Activated CD4-positive, alpha-beta memory T cell treated with anti-CD3 and anti-CD28 coated beads for 36 hours (primary cell): ENCODE measurements around the gene USP37. TPM values are rescaled to one million over a fixed set of nuclear protein-coding genes. Genes with fewer than 3 reads are reported as not detected.

ENCODE experiments used
- CTCF ChIA-PET: fragments of 350-600 bp; sonication (Branson Sonifier 250); formaldehyde crosslinking; loops from one replicate; lab custom pipeline; 2021; ENCODE audit warnings: antibody characterized with exemption, inconsistent platforms; lab: Charles Lee
- POLR2A ChIA-PET: fragments of 350-600 bp; sonication (Branson Sonifier 250); formaldehyde crosslinking; loops from one replicate; lab custom pipeline; 2021; ENCODE audit warnings: antibody characterized with exemption; lab: Charles Lee
- DNase-seq: peaks from one replicate; pipeline ENCODE4 v3.0.0-alpha.2; 2020
- H3K27ac Mint-ChIP-seq: one replicate; pipeline ENCODE4 v1.8.0; 2021; ENCODE audit warnings: mixed read lengths
- H3K27me3 Mint-ChIP-seq: one replicate; pipeline ENCODE4 v1.8.0; 2021; ENCODE audit warnings: mixed read lengths
- H3K36me3 Mint-ChIP-seq: one replicate; pipeline ENCODE4 v1.8.0; 2021; ENCODE audit warnings: mixed read lengths
- H3K4me1 Mint-ChIP-seq: one replicate; pipeline ENCODE4 v1.8.0; 2021; ENCODE audit warnings: low read depth, mixed read lengths
- H3K4me3 Mint-ChIP-seq: one replicate; pipeline ENCODE4 v1.8.0; 2021; ENCODE audit warnings: mild to moderate bottlenecking, mixed read lengths
- H3K9me3 Mint-ChIP-seq: one replicate; pipeline ENCODE4 v1.8.0; 2021; ENCODE audit warnings: mixed read lengths
- intact Hi-C: fragments of 100-400 bp; cut with micrococcal nuclease; formaldehyde crosslinking; loops from one replicate; pipeline ENCODE4 v1.15.1; 2023
- total RNA-seq, 2 experiments: library from RNA; stranded (reverse); gene quantifications; one replicate each; pipeline ENCODE4 v1.2.3, GENCODE V29; 2021

Gene USP37
- total RNA-seq, 2 experiments from 2014 or later, result 27.2 to 28.7 TPM

- H3K4me3 Mint-ChIP-seq, result no peak overlapping the region
- ChIA-PET POLR2A (no interaction called here), CTCF (no interaction called here)
- DNase-seq, result no peak
- H3K27me3 Mint-ChIP-seq, result no peaks in the 10 kb centered on the region
- intact Hi-C loops, result no loop called here
- H3K4me1 Mint-ChIP-seq, result peaks cover 7% of the 10 kb centered on the region
- peaks cover 34% of the 10 kb centered on the region for H3K36me3 Mint-ChIP-seq
- no peak overlapping the region for H3K27ac Mint-ChIP-seq
- no peaks in the 10 kb centered on the region for H3K9me3 Mint-ChIP-seq
Measured at GRCh38 chr2:218471036-218471435, 97.1 kb downstream of the USP37 start.

- ChIA-PET CTCF (no interaction called here), POLR2A (no interaction called here)
- intact Hi-C loops, result no loop called here
- Mint-ChIP-seq H3K4me1 (peaks cover 7% of the 10 kb centered on the region), H3K9me3 (no peaks in the 10 kb centered on the region), H3K4me3 (no peak overlapping the region), H3K36me3 (peaks cover 34% of the 10 kb centered on the region), H3K27me3 (no peaks in the 10 kb centered on the region), H3K27ac (no peak overlapping the region)
- DNase-seq, result no peak
Measured at GRCh38 chr2:218470448-218470847, 97.7 kb downstream of the USP37 start.

GRCh38 chr2:218465987-218466633 lies 102.0 kb downstream of the USP37 start:
- ChIA-PET CTCF (interaction anchor here (0.8 to 1.7 kb wide), 11 partner anchors 8 to 191 kb away, joined by 3 to 7 read pairs (median 4); partner anchors contain the start of genes CATIP and TMBIM1), POLR2A (no interaction called here)
- Mint-ChIP-seq H3K27me3 (no peaks in the 10 kb centered on the region), H3K4me1 (peaks cover 4% of the 10 kb centered on the region), H3K4me3 (no peak overlapping the region), H3K36me3 (peaks cover 29% of the 10 kb centered on the region), H3K9me3 (no peaks in the 10 kb centered on the region), H3K27ac (no peak overlapping the region)
- DNase-seq, result no peak
- intact Hi-C loops, result loop anchor here (1.0 to 2.0 kb wide), 2 partner anchors 59 to 165 kb away; no protein-coding TSS in a partner anchor

GRCh38 chr2:218458598-218458997 lies 109.6 kb downstream of the USP37 start:
- no peak for DNase-seq
- Mint-ChIP-seq H3K27me3 (no peaks in the 10 kb centered on the region), H3K9me3 (peaks cover 13% of the 10 kb centered on the region), H3K36me3 (peaks cover 48% of the 10 kb centered on the region), H3K4me1 (no peaks in the 10 kb centered on the region), H3K27ac (no peak overlapping the region), H3K4me3 (no peak overlapping the region)
- ChIA-PET CTCF (no interaction called here), POLR2A (no interaction called here)
- intact Hi-C loops, result no loop called here

GRCh38 chr2:218456849-218457248 lies 111.3 kb downstream of the USP37 start:
- intact Hi-C loops, result no loop called here
- ChIA-PET POLR2A (no interaction called here), CTCF (no interaction called here)
- no peak for DNase-seq
- Mint-ChIP-seq H3K4me3 (no peak overlapping the region), H3K27me3 (no peaks in the 10 kb centered on the region), H3K9me3 (peaks cover 13% of the 10 kb centered on the region), H3K27ac (no peak overlapping the region), H3K4me1 (no peaks in the 10 kb centered on the region), H3K36me3 (peaks cover 50% of the 10 kb centered on the region)

GRCh38 chr2:218452079-218452478 lies 116.1 kb downstream of the USP37 start:
- Mint-ChIP-seq H3K27ac (no peak overlapping the region), H3K9me3 (peaks cover 13% of the 10 kb centered on the region), H3K4me3 (no peak overlapping the region), H3K36me3 (peaks cover 58% of the 10 kb centered on the region), H3K27me3 (no peaks in the 10 kb centered on the region), H3K4me1 (no peaks in the 10 kb centered on the region)
- ChIA-PET POLR2A (no interaction called here), CTCF (no interaction called here)
- intact Hi-C loops, result no loop called here
- no peak for DNase-seq

- Mint-ChIP-seq H3K27me3 (no peaks in the 10 kb centered on the region), H3K27ac (no peak overlapping the region), H3K4me1 (no peaks in the 10 kb centered on the region), H3K36me3 (peaks cover 29% of the 10 kb centered on the region), H3K9me3 (no peaks in the 10 kb centered on the region), H3K4me3 (no peak overlapping the region)
- DNase-seq, result no peak
- intact Hi-C loops, result no loop called here
- POLR2A ChIA-PET, result no interaction called here
- CTCF ChIA-PET, result no interaction called here
Measured at GRCh38 chr2:218448934-218449333, 119.2 kb downstream of the USP37 start.

GRCh38 chr2:218447072-218447471 lies 121.1 kb downstream of the USP37 start:
- Mint-ChIP-seq H3K4me1 (no peaks in the 10 kb centered on the region), H3K4me3 (no peak overlapping the region), H3K27me3 (no peaks in the 10 kb centered on the region), H3K36me3 (peaks cover 19% of the 10 kb centered on the region), H3K9me3 (no peaks in the 10 kb centered on the region), H3K27ac (no peak overlapping the region)
- DNase-seq, result no peak
- POLR2A ChIA-PET, result no interaction called here
- CTCF ChIA-PET, result no interaction called here
- intact Hi-C loops, result no loop called here

- H3K4me1 Mint-ChIP-seq, result no peaks in the 10 kb centered on the region
- no peak for DNase-seq
- intact Hi-C loops, result no loop called here
- no peaks in the 10 kb centered on the region for H3K27me3 Mint-ChIP-seq
- ChIA-PET CTCF (no interaction called here), POLR2A (no interaction called here)
- no peak overlapping the region for H3K4me3 Mint-ChIP-seq
- H3K36me3 Mint-ChIP-seq, result peaks cover 17% of the 10 kb centered on the region
- no peak overlapping the region for H3K27ac Mint-ChIP-seq
- no peaks in the 10 kb centered on the region for H3K9me3 Mint-ChIP-seq
Measured at GRCh38 chr2:218446547-218446946, 121.6 kb downstream of the USP37 start.

GRCh38 chr2:218445602-218446001 lies 122.5 kb downstream of the USP37 start:
- Mint-ChIP-seq H3K27me3 (no peaks in the 10 kb centered on the region), H3K27ac (no peak overlapping the region), H3K9me3 (no peaks in the 10 kb centered on the region), H3K4me1 (no peaks in the 10 kb centered on the region), H3K36me3 (peaks cover 17% of the 10 kb centered on the region), H3K4me3 (no peak overlapping the region)
- no peak for DNase-seq
- intact Hi-C loops, result no loop called here
- POLR2A ChIA-PET, result interaction anchor here (1.0 kb wide), 1 partner anchor 48 kb away, joined by 3 read pairs; no protein-coding TSS in a partner anchor
- CTCF ChIA-PET, result no interaction called here

GRCh38 chr2:218444692-218445357 lies 123.3 kb downstream of the USP37 start:
- ChIA-PET POLR2A (no interaction called here), CTCF (no interaction called here)
- Mint-ChIP-seq H3K9me3 (no peaks in the 10 kb centered on the region), H3K36me3 (peaks cover 11% of the 10 kb centered on the region), H3K27ac (no peak overlapping the region), H3K27me3 (no peaks in the 10 kb centered on the region), H3K4me1 (no peaks in the 10 kb centered on the region), H3K4me3 (no peak overlapping the region)
- DNase-seq, result no peak
- intact Hi-C loops, result no loop called here

GRCh38 chr2:218438596-218438995 lies 129.6 kb downstream of the USP37 start:
- Mint-ChIP-seq H3K27ac (no peak overlapping the region), H3K36me3 (no peaks in the 10 kb centered on the region), H3K4me1 (no peaks in the 10 kb centered on the region), H3K9me3 (no peaks in the 10 kb centered on the region), H3K27me3 (no peaks in the 10 kb centered on the region), H3K4me3 (no peak overlapping the region)
- DNase-seq, result no peak
- POLR2A ChIA-PET, result no interaction called here
- CTCF ChIA-PET, result no interaction called here
- intact Hi-C loops, result no loop called here

- POLR2A ChIA-PET, result no interaction called here
- Mint-ChIP-seq H3K9me3 (no peaks in the 10 kb centered on the region), H3K4me1 (no peaks in the 10 kb centered on the region)
Measured at GRCh38 chr2:218437969-218438368, 130.2 kb downstream of the USP37 start.

More at GRCh38 chr2:218437969-218438368, 130.2 kb downstream of the USP37 start:
- H3K4me3 Mint-ChIP-seq, result no peak overlapping the region
- no peak for DNase-seq
- H3K27ac Mint-ChIP-seq, result no peak overlapping the region
- intact Hi-C loops, result no loop called here
- H3K36me3 Mint-ChIP-seq, result no peaks in the 10 kb centered on the region
- H3K27me3 Mint-ChIP-seq, result no peaks in the 10 kb centered on the region
- CTCF ChIA-PET, result no interaction called here
